Measurements from ENCODE around the gene CDK19. TPM values are rescaled to one million over a fixed set of nuclear protein-coding genes. Genes with fewer than 3 reads are reported as not detected.

CDK19 gene
- total and polyA plus RNA-seq, 9 of the 15 experiments (the other 6 are each of a cell fraction or from before 2014, with no cell fraction given), result 3.8 to 15.2 (median 7.4) TPM

DNA sequence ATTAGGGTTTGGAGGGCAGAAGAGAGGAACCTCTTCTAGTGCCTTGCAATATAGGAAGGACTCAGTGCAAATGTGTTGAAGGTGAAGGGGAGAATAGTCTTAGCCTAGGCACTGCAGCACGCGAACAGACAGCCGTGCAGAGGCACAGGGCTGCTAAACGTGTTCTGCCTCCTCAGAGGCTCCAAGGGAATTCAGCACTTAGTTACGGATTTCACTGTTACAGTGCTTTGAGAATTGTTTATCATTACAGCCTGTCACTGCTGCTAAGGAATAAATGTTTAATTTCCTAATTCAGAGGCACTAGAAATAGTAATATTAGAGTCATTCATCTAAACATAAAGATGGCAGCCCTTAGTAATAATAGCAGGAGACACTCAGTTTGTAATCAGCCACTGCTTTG is 222.5 kb downstream of the CDK19 start:
- POLR2A ChIA-PET, result interaction anchor here (1.0 kb wide), 1 partner anchor 282 kb away, joined by 3 read pairs; the partner anchor contains the start of gene AMD1
- H3K36me3 ChIP-seq (ENCODE audit: control insufficient read depth, insufficient read depth, low read length), result no peaks in the 10 kb centered on the region
- CTCF ChIA-PET (ENCODE audit: low intra/inter-chr PET ratio), result no interaction called here
- ATAC-seq (no peak), FAIRE-seq (no peak), DNase-seq (ENCODE audit: extremely low read depth in 1 of 4, low spot score in 3 of 4) (no peak)
- intact Hi-C loops (cut with micrococcal nuclease) (no loop called here), in situ Hi-C loops (cut with MboI) (no loop called here)
- no peaks in the 10 kb centered on the region for H3K9me3 ChIP-seq (replicated peaks; ENCODE audit: control insufficient read depth, insufficient read depth, low read depth, low read length)
- no peaks in the 10 kb centered on the region for H3K9me1 ChIP-seq (ENCODE audit: control insufficient read depth, insufficient read depth, low read length)
- H3K27me3 ChIP-seq (ENCODE audit: control insufficient read depth in 2 of 2, insufficient read depth in 2 of 2, low read length in 2 of 2), result no peaks in the 10 kb centered on the region
- no peak overlapping the region for H3K9ac ChIP-seq (ENCODE audit: insufficient read depth in 1 of 2, low read depth in 2 of 2, low read length in 2 of 2)
- H3K27ac ChIP-seq (ENCODE audit: extremely low read depth, low read depth, low read length), result no peak overlapping the region
- no peak overlapping the region for H3K4me3 ChIP-seq
- no TSS peak for BruUV-seq (replicated peaks)
- H4K20me1 ChIP-seq (replicated peaks; ENCODE audit: control insufficient read depth, insufficient read depth, low read length), result no peaks in the 10 kb centered on the region
- H3K4me1 ChIP-seq (replicated peaks in 1 of 2; ENCODE audit: control insufficient read depth in 2 of 2, insufficient read depth in 2 of 2, low read length in 2 of 2), result no peaks in the 10 kb centered on the region; a peak in 1 of 5 replicates
- no peaks in the 10 kb centered on the region for H3K79me2 ChIP-seq (ENCODE audit: control insufficient read depth, insufficient read depth, low read length)
- no peak overlapping the region for H3K4me2 ChIP-seq (ENCODE audit: insufficient read depth, low read length)
- WGBS (ENCODE audit: insufficient coverage, low coverage, missing lambda C conversion rate), result 8% methylated on average over 5 of the region's 5 CpGs
- H2AFZ ChIP-seq (ENCODE audit: low read depth, low read length), result peak overlapping the region; percentile 40; the same call in 1 of the 2 replicates
- TF ChIP-seq, protein P1, sequence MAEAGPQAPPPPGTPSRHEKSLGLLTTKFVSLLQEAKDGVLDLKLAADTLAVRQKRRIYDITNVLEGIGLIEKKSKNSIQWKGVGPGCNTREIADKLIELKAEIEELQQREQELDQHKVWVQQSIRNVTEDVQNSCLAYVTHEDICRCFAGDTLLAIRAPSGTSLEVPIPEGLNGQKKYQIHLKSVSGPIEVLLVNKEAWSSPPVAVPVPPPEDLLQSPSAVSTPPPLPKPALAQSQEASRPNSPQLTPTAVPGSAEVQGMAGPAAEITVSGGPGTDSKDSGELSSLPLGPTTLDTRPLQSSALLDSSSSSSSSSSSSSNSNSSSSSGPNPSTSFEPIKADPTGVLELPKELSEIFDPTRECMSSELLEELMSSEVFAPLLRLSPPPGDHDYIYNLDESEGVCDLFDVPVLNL (CRISPR knock-in tag; IDR thresholded peaks at IDR 0.05; ENCODE audit: low read depth), result no peak
- no peak for TF ChIP-seq MCM3 (IDR thresholded peaks at IDR 0.05)
- TF ChIP-seq, protein P2, sequence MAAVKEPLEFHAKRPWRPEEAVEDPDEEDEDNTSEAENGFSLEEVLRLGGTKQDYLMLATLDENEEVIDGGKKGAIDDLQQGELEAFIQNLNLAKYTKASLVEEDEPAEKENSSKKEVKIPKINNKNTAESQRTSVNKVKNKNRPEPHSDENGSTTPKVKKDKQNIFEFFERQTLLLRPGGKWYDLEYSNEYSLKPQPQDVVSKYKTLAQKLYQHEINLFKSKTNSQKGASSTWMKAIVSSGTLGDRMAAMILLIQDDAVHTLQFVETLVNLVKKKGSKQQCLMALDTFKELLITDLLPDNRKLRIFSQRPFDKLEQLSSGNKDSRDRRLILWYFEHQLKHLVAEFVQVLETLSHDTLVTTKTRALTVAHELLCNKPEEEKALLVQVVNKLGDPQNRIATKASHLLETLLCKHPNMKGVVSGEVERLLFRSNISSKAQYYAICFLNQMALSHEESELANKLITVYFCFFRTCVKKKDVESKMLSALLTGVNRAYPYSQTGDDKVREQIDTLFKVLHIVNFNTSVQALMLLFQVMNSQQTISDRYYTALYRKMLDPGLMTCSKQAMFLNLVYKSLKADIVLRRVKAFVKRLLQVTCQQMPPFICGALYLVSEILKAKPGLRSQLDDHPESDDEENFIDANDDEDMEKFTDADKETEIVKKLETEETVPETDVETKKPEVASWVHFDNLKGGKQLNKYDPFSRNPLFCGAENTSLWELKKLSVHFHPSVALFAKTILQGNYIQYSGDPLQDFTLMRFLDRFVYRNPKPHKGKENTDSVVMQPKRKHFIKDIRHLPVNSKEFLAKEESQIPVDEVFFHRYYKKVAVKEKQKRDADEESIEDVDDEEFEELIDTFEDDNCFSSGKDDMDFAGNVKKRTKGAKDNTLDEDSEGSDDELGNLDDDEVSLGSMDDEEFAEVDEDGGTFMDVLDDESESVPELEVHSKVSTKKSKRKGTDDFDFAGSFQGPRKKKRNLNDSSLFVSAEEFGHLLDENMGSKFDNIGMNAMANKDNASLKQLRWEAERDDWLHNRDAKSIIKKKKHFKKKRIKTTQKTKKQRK (IDR thresholded peaks at IDR 0.05; ENCODE audit: borderline replicate concordance, low read depth, low read length), result no peak
- no peak for TF ChIP-seq EGR1 (conservative IDR thresholded peaks at IDR 0.05)
- TF ChIP-seq POLR3G (IDR thresholded peaks at IDR 0.05; ENCODE audit: extremely low read depth, insufficient read length, insufficient replicate concordance), result no peak
- TF ChIP-seq CHD1 (IDR thresholded peaks at IDR 0.05; ENCODE audit: low read length), result no peak
- no peak for TF ChIP-seq NFIX (CRISPR knock-in tag; IDR thresholded peaks at IDR 0.05; ENCODE audit: low read depth)
- no peak for TF ChIP-seq HDAC1 (IDR thresholded peaks at IDR 0.05)
- TF ChIP-seq ZFP30 (CRISPR knock-in tag; IDR thresholded peaks at IDR 0.05; ENCODE audit: borderline replicate concordance), result no peak
- TF ChIP-seq FOXM1 (IDR thresholded peaks at IDR 0.05; ENCODE audit: low read depth), result no peak
- TF ChIP-seq FOXM1 (CRISPR knock-in tag; IDR thresholded peaks at IDR 0.05; ENCODE audit: low read depth), result no peak
- TF ChIP-seq ZNF232 (CRISPR knock-in tag; IDR thresholded peaks at IDR 0.05), result no peak
- TF ChIP-seq POLR2H (tag; IDR thresholded peaks at IDR 0.05; ENCODE audit: low read depth), result no peak
- TF ChIP-seq, protein P3, sequence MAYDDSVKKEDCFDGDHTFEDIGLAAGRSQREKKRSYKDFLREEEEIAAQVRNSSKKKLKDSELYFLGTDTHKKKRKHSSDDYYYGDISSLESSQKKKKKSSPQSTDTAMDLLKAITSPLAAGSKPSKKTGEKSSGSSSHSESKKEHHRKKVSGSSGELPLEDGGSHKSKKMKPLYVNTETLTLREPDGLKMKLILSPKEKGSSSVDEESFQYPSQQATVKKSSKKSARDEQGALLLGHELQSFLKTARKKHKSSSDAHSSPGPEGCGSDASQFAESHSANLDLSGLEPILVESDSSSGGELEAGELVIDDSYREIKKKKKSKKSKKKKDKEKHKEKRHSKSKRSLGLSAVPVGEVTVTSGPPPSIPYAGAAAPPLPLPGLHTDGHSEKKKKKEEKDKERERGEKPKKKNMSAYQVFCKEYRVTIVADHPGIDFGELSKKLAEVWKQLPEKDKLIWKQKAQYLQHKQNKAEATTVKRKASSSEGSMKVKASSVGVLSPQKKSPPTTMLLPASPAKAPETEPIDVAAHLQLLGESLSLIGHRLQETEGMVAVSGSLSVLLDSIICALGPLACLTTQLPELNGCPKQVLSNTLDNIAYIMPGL (CRISPR knock-in tag; IDR thresholded peaks at IDR 0.05), result no peak
- TF ChIP-seq RBM14 (IDR thresholded peaks at IDR 0.05; ENCODE audit: borderline replicate concordance, insufficient read depth, low read depth, low read length), result no peak

Data from K562 (cell line).